Kidney (tissue), 14 donors: ENCODE results near the gene OR52E6. TPM values are rescaled to one million over a fixed set of nuclear protein-coding genes. Genes with fewer than 3 reads are reported as not detected.

Experiments
- DNase-seq, 5 donors: peaks; one replicate each; pipeline ENCODE4 v3.0.0-alpha.2; 2013 to 2020
- FAIRE-seq: peaks from 2 replicates; lab custom pipeline; 2012; peaks lifted over from hg19 to GRCh38; lab: Jason Lieb, UNC
- H3K27ac ChIP-seq, 2 donors: one replicate each; pipeline ENCODE4 v1.7.0; 2013; ENCODE audit warnings: low read depth in 2 of 2, low read length in 2 of 2, inconsistent platforms in 1 of 2
- H3K27me3 ChIP-seq: one replicate; pipeline ENCODE4 v1.7.1; 2013; ENCODE audit warnings: low read length, inconsistent platforms; ENCODE audit not compliant: control insufficient read depth, insufficient read depth
- H3K36me3 ChIP-seq, 3 donors: one replicate each; pipeline versions ENCODE4 v1.7.0 to v1.7.1; 2013; ENCODE audit warnings: low read length in 3 of 3, control low read depth in 1 of 3, inconsistent platforms in 1 of 3; ENCODE audit not compliant: insufficient read depth in 3 of 3, control insufficient read depth in 2 of 3
- H3K4me1 ChIP-seq, 3 donors: one replicate each; pipeline versions ENCODE4 v1.7.0 to v1.7.1; 2013; ENCODE audit warnings: low read length in 3 of 3, inconsistent platforms in 1 of 3, low read depth in 1 of 3; ENCODE audit not compliant: control insufficient read depth in 2 of 3, insufficient read depth in 2 of 3
- H3K4me3 ChIP-seq, 3 donors: one replicate each; pipeline versions ENCODE4 v1.7.0 to v1.8.1; 2013; ENCODE audit warnings: low read length in 3 of 3, control low read depth in 1 of 3, inconsistent platforms in 1 of 3
- H3K9ac ChIP-seq, 3 donors: one replicate each; pipeline versions ENCODE4 v1.7.0 to v1.7.1; 2013; ENCODE audit warnings: low read length in 3 of 3, control low read depth in 1 of 3, inconsistent platforms in 1 of 3
- H3K9me3 ChIP-seq, 3 donors: one replicate each; pipeline versions ENCODE4 v1.7.0 to v1.7.1; 2013; ENCODE audit warnings: low read length in 3 of 3, control low read depth in 1 of 3, inconsistent platforms in 1 of 3; ENCODE audit not compliant: control insufficient read depth in 2 of 3, insufficient read depth in 1 of 3
- CTCF ChIP-seq: IDR thresholded peaks from 3 replicates; pipeline ENCODE4 v1.5.1; 2012; ENCODE audit warnings: mild to moderate bottlenecking, moderate library complexity, borderline replicate concordance; ENCODE audit not compliant: insufficient read depth; ENCODE audit errors: extremely low read depth
- intact Hi-C: fragments of 100-400 bp; cut with DNase I; formaldehyde crosslinking; loops from one replicate; pipeline ENCODE4 v1.11.1; 2022
- polyA plus RNA-seq: library from polyadenylated mRNA; stranded (reverse); fragments of 350-450 nt; fragmentation: Illumina TruSeq; extraction: RNeasy Lipid Tissue Mini Kit (QIAGEN cat#74804); gene quantifications from one replicate; pipeline ENCODE4 v1.2.3, GENCODE V29; 2014; ENCODE audit warnings: low read depth, low replicate concordance; ENCODE audit not compliant: insufficient read depth
- total RNA-seq: library from RNA; stranded (reverse); fragmentation: NEBNext Ultra II Directional; extraction: Animal tissue kit (Norgen Biotek cat#: 25700); gene quantifications from one replicate; pipeline ENCODE4 v1.2.1, GENCODE V29; 2021
- donor health status: control.
- donor health status: control.
- donor health status: control.
- donor health status: control.
- donor health status: control.
- donor health status: DM: yes; HTN: yes; CAD: no.
- donor health status: Normal renal cell carcinoma (clear cell type).

OR52E6 gene
- total and polyA plus RNA-seq, 2 donors from 2014 or later = not detected

GRCh38 chr11:5865826-5866225 lies 24.1 kb upstream of the OR52E6 start:
- Histone ChIP-seq H3K27ac (no peak overlapping the region), H3K27me3 (no peaks in the 10 kb centered on the region), H3K4me3 (no peak overlapping the region), H3K4me1 (no peaks in the 10 kb centered on the region), H3K9me3 (no peaks in the 10 kb centered on the region), H3K9ac (no peak overlapping the region), H3K36me3 (no peaks in the 10 kb centered on the region)
- intact Hi-C loops = no loop called here
- TF ChIP-seq CTCF = no peak
- DNase-seq (no peak), FAIRE-seq (no peak)

GRCh38 chr11:5857590-5857989 lies 15.9 kb upstream of the OR52E6 start, which contains the start of gene OR52E8:
Gene OR52E8, minus strand, starts transcription at chr11:5857690. Its CDS starts 0 bp downstream, at chr11:5857690.
- TF ChIP-seq CTCF = no peak
- Histone ChIP-seq H3K9me3 (peaks cover 0 to 6% (median 3%) of the 10 kb centered on the region in 3 donors), H3K4me1 (no peaks in the 10 kb centered on the region), H3K27ac (no peak within 1 kb of the TSS), H3K27me3 (no peaks in the 10 kb centered on the region), H3K36me3 (no peaks in the 10 kb centered on the region), H3K4me3 (no peak within 1 kb of the TSS), H3K9ac (no peak within 1 kb of the TSS)
- no peak for DNase-seq
- intact Hi-C loops = no loop called here
- FAIRE-seq = no peak

- intact Hi-C loops = no loop called here
- no peak for FAIRE-seq
- no peak for TF ChIP-seq CTCF
Observed at GRCh38 chr11:5851002-5851401, 9.3 kb upstream of the OR52E6 start.

GRCh38 chr11:5847711-5848110 lies 6.0 kb upstream of the OR52E6 start:
- no peak for DNase-seq
- TF ChIP-seq CTCF = no peak
- Histone ChIP-seq H3K27ac (no peak overlapping the region), H3K4me1 (no peaks in the 10 kb centered on the region), H3K36me3 (no peaks in the 10 kb centered on the region), H3K4me3 (no peak overlapping the region), H3K9ac (no peak overlapping the region), H3K27me3 (no peaks in the 10 kb centered on the region), H3K9me3 (no peaks in the 10 kb centered on the region)
- FAIRE-seq = no peak
- intact Hi-C loops = no loop called here

More at GRCh38 chr11:5851002-5851401, 9.3 kb upstream of the OR52E6 start:
- H3K4me3 ChIP-seq = no peak overlapping the region
- H3K27ac ChIP-seq = no peak overlapping the region
- H3K27me3 ChIP-seq = no peaks in the 10 kb centered on the region
- H3K9me3 ChIP-seq = peaks cover 0 to 6% (median 3%) of the 10 kb centered on the region in 3 donors
- H3K4me1 ChIP-seq = no peaks in the 10 kb centered on the region
- H3K36me3 ChIP-seq = no peaks in the 10 kb centered on the region
- no peak for DNase-seq
- H3K9ac ChIP-seq = no peak overlapping the region
